ENCODE measurements around the gene MCOLN1. TPM values are rescaled to one million over a fixed set of nuclear protein-coding genes. Genes with fewer than 3 reads are reported as not detected.

Gene MCOLN1
- total RNA-seq, 2 experiments from 2014 or later, result 7.9 to 9.2 TPM

GRCh38 chr19:7540761-7541474 is 18.5 kb downstream of the MCOLN1 start:
- DNase-seq, result peak; percentile 72
- no peaks in the 10 kb centered on the region for H3K27me3 Mint-ChIP-seq
- intact Hi-C loops (cut with micrococcal nuclease), result no loop called here
- peaks cover 29% of the 10 kb centered on the region for H3K36me3 Mint-ChIP-seq (ENCODE audit: low read depth)
- TF ChIP-seq CTCF (IDR thresholded peaks at IDR 0.05), result no peak
- H3K27ac Mint-ChIP-seq, result no peak overlapping the region
- peaks cover 30% of the 10 kb centered on the region for H3K4me1 Mint-ChIP-seq (ENCODE audit: low read depth)
- peak; percentile 74 for ATAC-seq
- no peaks in the 10 kb centered on the region for H3K9me3 Mint-ChIP-seq
- ChIA-PET POLR2A (no interaction called here), CTCF (interaction anchor here (1.1 kb wide), 1 partner anchor 28 kb away, joined by 3 read pairs; no protein-coding TSS in a partner anchor)
- H3K4me3 Mint-ChIP-seq, result no peak overlapping the region

GRCh38 chr19:7541475-7541824 is 19.0 kb downstream of the MCOLN1 start:
- ChIA-PET CTCF (interaction anchor here (1.1 kb wide), 1 partner anchor 27 kb away, joined by 3 read pairs; no protein-coding TSS in a partner anchor), POLR2A (no interaction called here)
- H3K27me3 Mint-ChIP-seq, result no peaks in the 10 kb centered on the region
- no peaks in the 10 kb centered on the region for H3K9me3 Mint-ChIP-seq
- DNase-seq (no peak), ATAC-seq (no peak)
- no peak overlapping the region for H3K4me3 Mint-ChIP-seq
- peaks cover 29% of the 10 kb centered on the region for H3K36me3 Mint-ChIP-seq (ENCODE audit: low read depth)
- no peak for TF ChIP-seq CTCF (IDR thresholded peaks at IDR 0.05)
- H3K27ac Mint-ChIP-seq, result no peak overlapping the region
- peaks cover 30% of the 10 kb centered on the region for H3K4me1 Mint-ChIP-seq (ENCODE audit: low read depth)
- intact Hi-C loops (cut with micrococcal nuclease), result no loop called here

- H3K9me3 Mint-ChIP-seq, result no peaks in the 10 kb centered on the region
- DNase-seq (no peak), ATAC-seq (no peak)
- H3K27ac Mint-ChIP-seq, result no peak overlapping the region
- ChIA-PET CTCF (no interaction called here), POLR2A (no interaction called here)
- peaks cover 26% of the 10 kb centered on the region for H3K36me3 Mint-ChIP-seq (ENCODE audit: low read depth)
- no peaks in the 10 kb centered on the region for H3K27me3 Mint-ChIP-seq
- H3K4me3 Mint-ChIP-seq, result no peak overlapping the region
- no peak for TF ChIP-seq CTCF (IDR thresholded peaks at IDR 0.05)
- peaks cover 28% of the 10 kb centered on the region for H3K4me1 Mint-ChIP-seq (ENCODE audit: low read depth)
- intact Hi-C loops (cut with micrococcal nuclease), result no loop called here
Observed at GRCh38 chr19:7541828-7542443, 19.5 kb downstream of the MCOLN1 start.

- ATAC-seq (no peak), DNase-seq (no peak)
- ChIA-PET CTCF (no interaction called here), POLR2A (no interaction called here)
- intact Hi-C loops (cut with micrococcal nuclease), result no loop called here
- Mint-ChIP-seq H3K9me3 (no peaks in the 10 kb centered on the region), H3K4me3 (no peak overlapping the region), H3K36me3 (ENCODE audit: low read depth) (peaks cover 26% of the 10 kb centered on the region), H3K27ac (no peak overlapping the region), H3K4me1 (ENCODE audit: low read depth) (peaks cover 29% of the 10 kb centered on the region), H3K27me3 (no peaks in the 10 kb centered on the region)
- TF ChIP-seq CTCF (IDR thresholded peaks at IDR 0.05), result no peak
Observed at GRCh38 chr19:7542556-7543348, 20.3 kb downstream of the MCOLN1 start.

All from activated CD8-positive, alpha-beta T cell treated with anti-CD3 and anti-CD28 coated beads for 36 hours (primary cell).